Inferior parietal cortex (tissue), 1 donor: ENCODE results near the gene MAGEA1.
"Not testable (repeated sequence)": the region's sequence is repeated elsewhere in the genome, so short reads cannot be mapped to it uniquely, and the experiment has no call there.

Experiments
- DNase-seq: peaks from one replicate; pipeline ENCODE4 v3.0.0-alpha.2; 2016; ENCODE audit errors: extremely low spot score

Gene MAGEA1, protein sequence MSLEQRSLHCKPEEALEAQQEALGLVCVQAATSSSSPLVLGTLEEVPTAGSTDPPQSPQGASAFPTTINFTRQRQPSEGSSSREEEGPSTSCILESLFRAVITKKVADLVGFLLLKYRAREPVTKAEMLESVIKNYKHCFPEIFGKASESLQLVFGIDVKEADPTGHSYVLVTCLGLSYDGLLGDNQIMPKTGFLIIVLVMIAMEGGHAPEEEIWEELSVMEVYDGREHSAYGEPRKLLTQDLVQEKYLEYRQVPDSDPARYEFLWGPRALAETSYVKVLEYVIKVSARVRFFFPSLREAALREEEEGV

DNA sequence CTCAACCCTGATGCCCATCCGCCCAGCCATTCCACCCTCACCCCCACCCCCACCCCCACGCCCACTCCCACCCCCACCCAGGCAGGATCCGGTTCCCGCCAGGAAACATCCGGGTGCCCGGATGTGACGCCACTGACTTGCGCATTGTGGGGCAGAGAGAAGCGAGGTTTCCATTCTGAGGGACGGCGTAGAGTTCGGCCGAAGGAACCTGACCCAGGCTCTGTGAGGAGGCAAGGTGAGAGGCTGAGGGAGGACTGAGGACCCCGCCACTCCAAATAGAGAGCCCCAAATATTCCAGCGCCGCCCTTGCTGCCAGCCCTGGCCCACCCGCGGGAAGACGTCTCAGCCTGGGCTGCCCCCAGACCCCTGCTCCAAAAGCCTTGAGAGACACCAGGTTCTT is at the start of gene MAGEA1:
TSS of gene MAGEA1 (plus strand) at position 154 of the 400 bp plus-strand sequence. CDS start 3,106 bp downstream, outside the sequence.
- no peak for DNase-seq

DNA sequence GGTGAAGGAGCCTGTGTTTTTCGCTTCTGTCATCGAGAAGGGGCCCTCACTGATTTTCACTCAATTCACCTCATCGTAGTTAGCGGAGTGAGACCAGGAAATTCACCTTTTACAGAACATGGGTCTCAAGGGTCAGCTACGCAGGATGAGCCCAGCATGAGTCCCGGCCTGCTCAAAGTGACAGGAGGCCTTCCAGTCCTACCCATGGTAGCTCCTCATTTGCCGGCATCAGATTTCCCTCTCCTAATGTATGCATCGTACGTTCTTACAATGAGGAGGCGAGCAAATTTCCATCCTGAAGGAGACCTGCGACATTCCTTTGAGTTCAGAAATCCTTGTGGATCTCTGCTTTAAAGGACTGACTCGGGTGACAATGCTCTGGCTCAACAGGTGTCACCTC is 46.2 kb upstream of the MAGEA1 start:
- DNase-seq = not testable (repeated sequence)

DNA sequence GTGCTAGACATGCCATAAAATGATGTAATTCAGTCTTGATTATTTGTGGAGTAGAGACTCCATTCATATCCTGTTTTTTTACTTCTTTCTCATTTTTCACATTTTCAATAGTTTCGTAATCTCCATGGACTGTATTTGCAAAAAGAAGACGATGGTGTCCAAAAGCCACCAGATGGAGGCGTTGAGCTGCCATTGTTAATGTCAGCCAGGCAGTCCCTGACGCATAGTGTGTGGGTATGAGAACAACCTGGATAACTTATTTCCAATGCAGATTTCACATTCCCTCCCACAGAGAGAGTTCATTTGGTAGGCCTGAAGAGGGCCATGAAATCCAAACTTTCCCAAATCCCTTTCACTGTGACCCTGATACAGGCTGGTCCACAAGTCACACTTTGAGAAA is 40.0 kb upstream of the MAGEA1 start:
- not testable (repeated sequence) for DNase-seq

DNA sequence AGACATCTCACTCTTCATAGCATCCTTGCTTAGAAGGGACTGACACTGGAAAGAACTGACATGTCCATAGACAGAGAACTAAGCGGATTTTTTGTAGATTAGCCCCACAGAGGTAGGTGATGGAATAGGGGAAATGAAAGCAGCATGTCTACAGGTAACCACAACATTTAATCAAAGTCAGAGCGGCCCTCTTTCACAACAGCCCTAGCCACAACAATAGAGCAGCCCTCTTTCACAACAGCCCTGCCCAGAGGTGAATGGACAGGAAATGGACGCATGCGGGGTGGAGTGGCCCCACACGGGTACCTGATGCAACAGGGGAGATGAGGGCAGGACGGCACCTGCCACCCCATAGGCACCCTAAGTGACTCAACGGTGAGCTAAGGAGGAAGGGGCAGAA is 32.8 kb upstream of the MAGEA1 start:
- DNase-seq = not testable (repeated sequence)

DNA sequence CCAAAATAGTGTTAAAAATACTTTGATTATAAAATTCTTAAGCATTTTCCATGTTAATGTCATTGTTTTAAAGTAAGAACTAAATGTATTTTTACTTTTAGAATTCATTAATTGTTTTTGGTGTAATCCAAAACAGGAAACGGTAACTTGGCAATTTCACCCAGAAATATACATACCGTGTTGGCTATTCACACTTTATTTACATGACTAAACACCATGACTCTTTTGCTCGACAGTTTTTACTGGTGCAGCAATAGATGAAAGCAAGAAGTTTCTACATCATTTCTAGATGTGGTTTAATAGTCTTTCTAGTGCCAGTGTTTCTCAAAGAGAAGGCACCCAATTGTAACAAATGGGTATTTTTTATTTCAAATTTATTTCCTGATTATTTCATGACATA is 25.6 kb upstream of the MAGEA1 start:
- DNase-seq = no peak

DNA sequence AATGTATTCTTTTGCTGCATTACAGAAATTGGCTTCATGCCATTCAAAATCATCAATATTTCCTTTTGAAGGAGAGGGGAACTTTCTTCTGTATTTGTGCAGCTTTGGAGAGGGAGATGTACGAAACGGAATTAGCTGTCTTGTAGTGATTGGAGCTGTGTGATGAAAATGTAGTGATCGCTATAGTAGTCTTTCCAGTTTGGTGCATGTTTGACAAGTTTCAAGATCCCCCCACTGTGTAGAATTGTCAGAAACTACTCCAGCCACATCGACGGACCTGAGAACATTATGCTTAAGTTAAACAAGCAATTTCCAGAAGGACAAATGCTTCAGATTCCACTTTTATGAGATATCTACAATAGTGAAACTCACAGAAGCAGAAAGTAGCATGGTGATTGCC is 21.6 kb upstream of the MAGEA1 start:
- no peak for DNase-seq

DNA sequence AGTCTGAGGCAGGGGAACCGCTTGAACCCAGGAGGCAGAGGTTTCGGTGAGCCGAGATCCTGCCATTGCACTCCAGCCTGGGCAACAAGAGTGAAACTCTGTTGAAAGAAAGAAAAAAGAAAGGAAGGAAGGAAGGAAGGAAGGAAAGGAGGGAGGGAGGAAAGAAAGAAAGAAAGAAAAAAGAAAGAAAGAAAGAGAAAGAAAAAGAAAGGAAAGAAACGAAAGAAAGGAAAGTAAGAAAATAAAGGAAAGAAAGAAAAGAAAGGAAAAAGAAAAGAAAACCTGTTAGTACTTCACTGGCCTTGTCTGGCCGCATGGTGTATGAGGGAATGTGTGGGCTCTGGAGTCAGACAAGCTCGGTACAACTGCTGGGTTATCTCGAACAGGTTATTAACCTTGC is 20.8 kb upstream of the MAGEA1 start:
- DNase-seq = no peak

DNA sequence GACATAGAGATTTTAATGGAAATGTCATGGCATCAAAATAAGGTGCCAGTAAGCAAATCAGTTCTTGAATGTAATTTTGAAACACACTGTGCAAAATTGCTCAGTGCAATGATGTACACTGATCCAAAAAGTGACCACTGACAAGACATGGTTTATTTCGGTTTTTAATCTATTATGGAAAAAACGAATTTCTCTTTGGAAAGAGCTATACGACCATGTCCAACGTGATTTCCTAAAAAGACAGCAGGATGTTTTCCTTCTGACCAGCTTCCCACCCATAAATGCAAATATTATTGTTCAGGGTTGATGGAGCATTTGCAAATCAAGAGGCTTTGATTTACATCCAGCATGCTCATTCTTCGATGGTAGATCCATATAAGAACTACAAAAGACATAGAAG is 17.1 kb upstream of the MAGEA1 start:
- DNase-seq = no peak

DNA sequence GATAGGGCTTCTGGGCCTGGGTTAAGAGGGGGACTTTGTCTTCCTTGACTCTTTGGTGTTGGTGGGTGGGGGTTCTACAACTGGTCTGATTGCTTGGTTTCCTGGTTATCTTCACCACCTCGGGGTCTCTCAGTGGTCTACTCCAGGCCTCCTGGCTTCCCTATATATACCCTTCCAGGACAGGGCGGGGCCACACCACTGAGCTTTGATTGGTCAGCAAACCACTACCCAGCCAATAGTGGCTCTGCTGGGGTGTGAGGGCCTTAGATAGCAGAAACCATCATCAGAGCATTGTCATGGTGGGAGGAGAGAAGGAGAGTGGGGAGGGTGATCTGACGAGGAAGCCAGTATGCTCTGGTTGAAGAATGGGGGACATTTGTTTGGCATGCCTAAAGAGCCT is 14.4 kb upstream of the MAGEA1 start:
- DNase-seq = no peak

DNA sequence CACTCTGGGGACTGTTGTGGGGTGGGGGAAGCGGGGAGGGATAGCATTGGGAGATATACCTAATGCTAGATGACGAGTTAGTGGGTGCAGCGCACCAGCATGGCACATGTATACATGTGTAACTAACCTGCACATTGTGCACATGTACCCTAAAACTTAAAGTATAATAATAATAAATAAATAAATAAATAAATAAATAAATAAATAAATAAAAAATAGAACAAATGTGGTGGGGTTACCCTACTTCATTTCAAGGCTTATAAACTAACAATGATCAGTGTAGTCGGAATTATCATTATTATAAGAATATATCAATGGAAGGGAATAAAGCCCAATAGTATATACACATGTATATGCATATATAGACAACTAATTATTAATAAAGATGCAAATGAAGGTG is 10.7 kb upstream of the MAGEA1 start:
- DNase-seq = not testable (repeated sequence)

DNA sequence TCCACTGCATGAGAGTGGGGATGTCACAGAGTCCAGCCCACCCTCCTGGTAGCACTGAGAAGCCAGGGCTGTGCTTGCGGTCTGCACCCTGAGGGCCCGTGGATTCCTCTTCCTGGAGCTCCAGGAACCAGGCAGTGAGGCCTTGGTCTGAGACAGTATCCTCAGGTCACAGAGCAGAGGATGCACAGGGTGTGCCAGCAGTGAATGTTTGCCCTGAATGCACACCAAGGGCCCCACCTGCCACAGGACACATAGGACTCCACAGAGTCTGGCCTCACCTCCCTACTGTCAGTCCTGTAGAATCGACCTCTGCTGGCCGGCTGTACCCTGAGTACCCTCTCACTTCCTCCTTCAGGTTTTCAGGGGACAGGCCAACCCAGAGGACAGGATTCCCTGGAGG is 2.7 kb downstream of the MAGEA1 start:
- no peak for DNase-seq

DNA sequence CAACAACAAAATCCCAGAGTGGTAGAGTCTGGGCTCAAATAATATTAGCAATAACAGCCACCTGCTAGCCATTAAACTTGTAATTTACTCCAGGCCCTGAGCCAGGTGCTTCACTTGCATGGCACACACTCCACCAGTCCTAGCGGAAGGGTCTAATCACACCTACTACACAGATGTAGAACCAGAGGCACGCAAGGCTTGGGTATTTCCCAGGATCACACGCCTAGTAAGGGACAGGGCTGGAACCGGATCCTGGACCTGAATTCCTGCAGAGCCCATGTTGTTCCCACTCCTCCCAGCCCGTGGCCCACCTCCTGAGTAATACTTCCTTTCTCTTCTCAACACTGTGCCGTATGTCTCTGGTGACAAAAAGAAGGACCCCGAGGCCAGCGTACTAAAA is 5.7 kb downstream of the MAGEA1 start:
- DNase-seq = no peak

DNA sequence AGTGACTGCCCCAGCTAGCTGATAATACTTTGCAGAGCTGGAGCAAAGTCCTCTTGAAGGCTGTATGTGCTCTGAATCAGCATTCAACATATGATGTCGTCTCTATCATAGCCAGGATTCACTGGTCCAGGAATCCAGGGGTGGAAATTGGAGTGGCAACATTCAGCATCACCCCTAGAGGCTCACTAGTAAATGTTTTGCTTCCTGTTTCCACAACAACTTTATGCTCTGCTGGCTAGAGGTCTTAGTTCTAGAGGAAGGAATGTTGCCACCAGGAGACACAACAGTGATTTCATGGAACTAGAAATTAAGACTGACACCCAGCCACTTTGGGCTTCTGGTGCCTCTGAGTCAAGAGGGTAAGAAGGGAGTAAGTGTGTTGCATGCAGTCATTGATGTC is 11.3 kb downstream of the MAGEA1 start:
- no peak for DNase-seq

DNA sequence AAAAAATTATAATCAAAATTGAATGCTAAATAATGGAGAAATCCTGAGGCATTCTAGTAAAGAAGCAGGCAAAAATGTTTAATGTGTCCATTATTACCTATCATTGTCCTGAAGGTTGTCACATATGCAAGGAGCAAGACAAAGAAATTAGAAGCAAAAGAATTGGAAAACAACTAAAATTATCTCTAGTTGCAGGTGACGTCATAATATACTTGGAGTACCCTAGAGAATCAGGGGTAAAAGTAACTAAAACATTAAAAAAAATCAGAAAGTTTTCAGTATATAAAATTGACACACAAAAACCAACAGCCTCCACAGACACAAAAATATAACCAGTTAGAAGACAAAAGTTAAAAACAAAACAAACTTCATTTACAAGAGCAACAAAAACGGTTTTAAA is 21.4 kb downstream of the MAGEA1 start:
- no peak for DNase-seq

DNA sequence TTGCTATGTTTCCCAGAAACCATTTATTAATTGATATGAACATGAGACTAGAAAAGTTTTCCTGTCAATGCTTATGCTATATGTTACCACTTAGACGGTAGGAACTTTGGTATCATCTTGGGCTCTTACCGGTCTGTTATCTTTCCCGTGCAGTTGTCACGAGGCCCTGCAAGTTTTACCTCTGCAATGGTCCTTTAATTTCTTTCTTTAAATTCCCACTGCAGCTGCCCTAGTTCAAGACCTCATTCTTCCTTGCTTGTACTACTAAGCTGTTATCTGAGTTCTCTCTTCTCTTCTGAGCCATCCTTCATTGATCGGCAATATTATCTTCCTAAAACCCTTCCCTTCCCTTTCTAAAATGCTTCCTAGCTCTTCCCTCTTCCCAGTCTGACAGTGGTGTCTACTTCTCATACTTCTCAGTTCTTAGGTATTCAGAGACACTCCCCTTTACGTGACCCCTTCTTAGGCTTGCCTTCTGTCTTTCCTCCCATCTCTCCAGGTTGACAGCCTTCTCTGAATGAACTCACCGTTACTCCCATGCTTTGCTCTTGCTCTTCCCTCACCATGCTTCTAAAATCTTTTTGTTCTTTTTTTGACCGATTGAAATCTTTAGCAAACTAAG is 27.5 kb downstream of the MAGEA1 start:
- DNase-seq = no peak

DNA sequence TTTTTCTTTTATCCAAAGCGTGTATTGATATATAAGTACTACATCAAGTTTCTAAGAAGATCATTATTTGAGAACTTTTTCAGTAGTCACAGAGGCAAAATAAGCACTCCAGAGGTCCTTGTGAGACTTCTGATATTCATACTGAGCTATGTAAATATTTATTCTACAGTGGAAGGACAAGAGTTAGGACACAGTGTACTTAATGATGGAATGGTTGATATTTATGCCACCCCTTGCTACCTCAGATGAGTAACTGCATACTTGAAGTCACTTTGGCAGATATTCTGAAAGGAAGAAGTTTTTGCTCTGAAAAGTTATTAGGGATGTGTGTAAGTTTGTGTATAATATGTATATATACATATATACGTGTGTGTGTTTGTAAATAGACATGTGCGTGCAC is 30.3 kb downstream of the MAGEA1 start:
- DNase-seq = no peak

DNA sequence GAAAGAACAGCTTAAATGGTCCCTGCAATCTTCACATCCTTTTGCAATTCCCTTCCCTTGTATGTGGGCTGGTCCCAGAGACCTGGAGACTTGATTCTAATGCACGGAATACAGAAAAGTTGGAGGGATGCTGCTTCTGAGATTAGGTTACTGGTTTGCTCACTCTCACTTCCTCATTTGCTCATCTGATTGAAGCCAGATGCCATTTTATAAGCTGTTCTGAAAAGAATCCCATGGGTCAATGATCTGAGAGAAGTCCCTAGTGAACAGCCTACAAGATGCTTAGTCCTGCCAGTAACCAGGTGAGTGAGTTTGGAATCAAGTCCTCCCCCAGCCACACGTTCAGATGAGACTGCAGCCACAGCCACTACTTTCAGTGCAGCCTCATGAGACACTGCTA is 35.9 kb downstream of the MAGEA1 start:
- no peak for DNase-seq

DNA sequence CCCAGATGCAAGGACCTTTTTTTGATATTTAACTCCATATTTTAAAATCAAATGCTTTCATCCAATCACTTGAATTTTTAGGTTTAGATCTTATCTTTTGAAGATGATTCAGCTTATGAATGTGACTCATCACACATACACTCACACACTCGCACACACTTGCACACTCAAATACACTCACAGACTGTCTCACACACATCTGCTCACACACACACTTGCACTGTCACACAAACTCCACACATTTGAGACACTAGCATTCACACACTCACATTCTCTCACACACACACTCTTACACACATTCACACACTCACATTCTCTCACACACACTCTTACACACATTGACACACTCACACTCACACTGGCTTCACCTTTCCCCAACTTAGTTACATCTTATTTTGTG is 37.8 kb downstream of the MAGEA1 start:
- DNase-seq = no peak

DNA sequence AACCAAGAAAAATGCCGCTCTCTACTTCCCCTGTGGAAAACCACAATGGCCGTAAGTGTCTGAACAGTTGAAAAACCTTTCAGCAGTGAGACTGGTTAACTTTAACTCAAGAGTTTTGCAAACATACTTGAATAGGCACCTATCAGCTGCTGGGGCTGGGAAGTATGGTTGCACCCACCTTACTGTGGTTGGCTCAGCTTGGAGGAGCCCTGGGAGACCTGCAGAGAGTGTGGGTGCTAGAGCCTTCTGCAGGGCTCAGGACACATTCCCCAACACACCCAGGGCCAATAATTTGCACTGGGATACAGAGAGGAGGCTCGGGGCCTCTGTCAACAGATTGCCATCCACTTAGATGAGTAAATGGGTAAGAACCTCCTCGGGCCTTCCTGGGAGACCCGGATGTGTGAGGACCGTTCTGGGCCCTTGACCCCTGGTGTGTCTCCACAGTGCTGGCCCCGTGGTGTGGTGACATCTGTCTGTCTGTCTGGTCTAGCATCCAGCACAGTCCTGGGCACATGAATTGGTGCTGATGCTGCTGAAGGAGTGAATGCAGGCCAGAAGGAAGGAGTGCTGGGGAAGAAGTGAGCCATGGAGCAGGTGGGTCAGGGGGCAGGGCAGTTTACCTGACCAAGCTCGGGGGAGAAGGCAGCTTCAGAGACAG is 46.5 kb downstream of the MAGEA1 start:
- DNase-seq = no peak

DNA sequence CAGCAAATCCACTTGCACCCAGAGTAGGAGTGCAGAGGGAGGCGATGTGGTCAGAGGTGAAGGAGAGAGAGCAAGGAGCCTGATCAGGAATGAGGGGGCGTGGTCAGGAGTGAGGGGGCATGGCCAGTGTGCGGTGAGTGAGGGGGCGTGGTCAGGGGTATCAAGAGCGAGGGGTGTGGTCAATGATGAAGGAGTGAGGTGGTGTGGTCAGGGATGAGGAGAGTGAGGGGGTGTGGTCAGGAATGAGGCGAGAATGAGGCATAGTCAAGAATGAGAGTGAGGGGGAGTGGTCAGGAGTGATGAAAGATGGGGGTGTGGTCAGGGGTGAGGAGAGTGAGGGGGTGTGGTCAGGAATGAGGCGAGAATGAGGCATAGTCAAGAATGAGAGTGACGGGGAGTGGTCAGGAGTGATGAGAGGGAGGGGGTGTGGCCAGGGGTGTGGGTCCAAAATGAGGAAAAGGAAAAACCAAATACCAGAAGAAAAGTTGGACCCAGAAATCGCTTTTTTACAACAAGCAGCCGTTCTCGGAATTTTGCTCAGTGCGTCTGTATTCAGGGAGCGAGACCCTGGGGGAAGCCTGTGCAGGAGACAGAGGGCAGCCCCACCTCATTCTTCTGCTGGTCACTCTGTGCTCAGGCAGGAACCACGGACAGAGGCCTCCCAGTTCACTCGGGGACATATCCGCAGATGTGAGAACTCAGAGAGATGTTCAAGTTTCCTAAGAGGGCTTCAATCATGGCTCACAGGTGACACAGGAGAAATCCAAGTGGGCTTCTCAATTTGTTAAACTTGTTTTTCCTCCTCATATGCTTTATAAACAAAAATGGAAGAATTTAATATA is 47.5 kb downstream of the MAGEA1 start:
- no peak for DNase-seq
